Mesodermal cell (in vitro differentiated cells): Measurements from ENCODE around the gene ZZZ3.

ENCODE experiments used
- H3K27ac ChIP-seq: 2 replicates; pipeline ENCODE4 v1.7.0; 2013; ENCODE audit warnings: mild to moderate bottlenecking, low read depth, low read length, moderate library complexity; ENCODE audit not compliant: severe bottlenecking
- H3K36me3 ChIP-seq: 2 replicates; pipeline ENCODE4 v1.7.1; 2013; ENCODE audit warnings: mild to moderate bottlenecking, low read length, moderate library complexity; ENCODE audit not compliant: control insufficient read depth, insufficient read depth
- H3K4me1 ChIP-seq: one replicate; pipeline ENCODE4 v1.7.1; 2013; ENCODE audit warnings: mild to moderate bottlenecking, low read length; ENCODE audit not compliant: insufficient read depth, control insufficient read depth, poor library complexity, severe bottlenecking
- H3K4me3 ChIP-seq: 2 replicates; pipeline ENCODE4 v1.7.0; 2013; ENCODE audit warnings: low read length, control low read depth, mild to moderate bottlenecking; ENCODE audit not compliant: insufficient read depth, poor library complexity, severe bottlenecking; ENCODE audit errors: extremely low read depth
- H3K9me3 ChIP-seq: 2 replicates; pipeline ENCODE4 v1.7.1; 2013; ENCODE audit warnings: mild to moderate bottlenecking, low read length, moderate library complexity; ENCODE audit not compliant: control insufficient read depth
- WGBS, 2 experiments: methylation state at CpG; one replicate each; pipeline ENCODE4 v1.1.5; 2013; ENCODE audit warnings: missing lambda C conversion rate in 2 of 2; ENCODE audit not compliant: insufficient coverage in 2 of 2; 5-methylcytosine and 5-hydroxymethylcytosine counted together

ZZZ3 gene

DNA sequence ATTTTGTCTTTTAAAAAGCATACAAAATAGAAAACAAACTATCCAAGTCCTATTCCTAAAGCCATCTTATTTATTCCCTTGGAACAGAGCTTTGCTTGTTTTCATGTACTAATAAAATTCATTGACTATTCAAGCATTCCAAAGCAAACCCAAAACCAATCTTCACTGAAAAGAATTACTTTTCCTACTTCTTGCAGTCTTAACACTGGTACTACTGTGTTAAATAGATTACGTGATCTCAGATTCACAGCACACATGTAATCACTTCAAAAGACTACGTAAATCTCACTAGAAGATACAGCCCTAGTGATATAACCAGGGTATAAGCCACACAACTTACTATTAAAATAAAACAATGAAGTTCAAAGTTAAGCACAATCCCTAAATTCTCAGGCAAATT lies 39.0 kb downstream of the ZZZ3 start:
- Histone ChIP-seq H3K4me3 (no peak overlapping the region), H3K27ac (no peak overlapping the region), H3K36me3 (peaks cover 29% of the 10 kb centered on the region), H3K9me3 (no peaks in the 10 kb centered on the region), H3K4me1 (peaks cover 4% of the 10 kb centered on the region)
- WGBS, 2 experiments, result 100% methylated on average over 2 of the region's 2 CpGs

DNA sequence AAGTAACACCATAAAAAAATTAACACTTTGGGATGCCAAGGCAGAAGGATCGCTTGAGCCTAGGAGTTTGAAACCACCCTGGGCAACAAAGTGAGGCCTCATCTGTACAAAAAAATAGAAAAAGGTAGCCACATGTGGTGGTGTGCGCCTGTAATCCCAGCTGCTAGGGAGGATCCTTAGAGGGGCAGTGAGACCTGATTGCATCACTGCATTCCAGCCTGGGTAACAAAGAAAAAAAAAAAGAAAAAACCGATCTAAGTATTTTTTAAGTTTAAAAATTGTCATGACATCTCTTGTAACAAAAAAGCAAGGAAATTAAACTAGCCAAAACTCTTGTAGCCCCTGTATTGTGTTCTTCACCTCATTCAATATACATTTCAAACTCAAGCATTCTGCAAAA lies 39.5 kb downstream of the ZZZ3 start:
- no peaks in the 10 kb centered on the region for H3K9me3 ChIP-seq
- H3K27ac ChIP-seq, result no peak overlapping the region
- no peak overlapping the region for H3K4me3 ChIP-seq
- WGBS, 2 experiments, result 84 to 91% methylated on average over 2 of the region's 3 CpGs
- H3K4me1 ChIP-seq, result peaks cover 4% of the 10 kb centered on the region
- peaks cover 29% of the 10 kb centered on the region for H3K36me3 ChIP-seq

DNA sequence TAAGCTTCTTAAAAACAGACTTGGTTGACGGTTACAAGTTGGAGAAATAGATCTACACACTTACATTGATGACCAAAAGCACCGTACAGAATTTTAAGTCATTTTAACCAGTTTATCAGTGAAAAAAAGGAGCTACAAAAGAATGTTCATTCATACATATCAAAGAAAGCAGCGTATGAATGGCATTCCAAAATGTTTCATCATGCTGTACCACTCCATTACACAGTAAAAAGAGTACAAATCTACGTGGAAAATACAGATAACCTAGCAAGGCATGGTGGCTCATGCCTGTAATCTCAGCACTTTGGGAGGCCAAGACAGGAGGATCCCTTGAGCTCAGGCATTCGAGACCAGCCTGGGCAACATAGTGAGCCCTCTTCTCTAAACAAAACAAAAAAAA lies 40.3 kb downstream of the ZZZ3 start:
- 83 to 94% methylated on average over 1 to 2 of the region's 5 CpGs for WGBS, 2 experiments
- no peaks in the 10 kb centered on the region for H3K9me3 ChIP-seq
- H3K4me1 ChIP-seq, result peaks cover 4% of the 10 kb centered on the region
- no peak overlapping the region for H3K4me3 ChIP-seq
- H3K36me3 ChIP-seq, result peaks cover 25% of the 10 kb centered on the region
- H3K27ac ChIP-seq, result no peak overlapping the region

DNA sequence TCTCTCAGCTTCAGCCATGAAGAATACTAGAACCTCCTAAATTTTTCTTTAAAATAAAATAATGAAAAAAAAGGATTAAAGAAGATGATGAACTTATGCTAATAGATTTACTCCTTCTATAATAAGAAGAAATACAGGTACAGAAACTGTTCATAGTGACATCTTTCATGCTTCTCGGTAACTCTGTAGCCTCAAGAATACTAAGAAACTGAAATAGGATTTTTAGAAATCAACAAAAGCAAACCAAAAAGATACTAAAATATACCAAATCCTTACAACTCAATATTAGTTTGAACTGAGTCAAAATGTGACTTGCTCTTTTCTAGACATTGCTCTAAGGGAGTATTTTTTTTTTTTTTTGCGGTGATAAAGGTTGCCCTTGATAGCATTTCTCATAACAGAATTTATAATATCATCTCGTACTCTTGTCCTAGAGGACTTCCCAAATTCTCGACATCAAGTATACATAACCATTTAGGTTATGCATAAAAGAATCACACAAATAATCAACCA lies 42.8 kb downstream of the ZZZ3 start:
- Histone ChIP-seq H3K4me3 (no peak overlapping the region), H3K36me3 (peaks cover 27% of the 10 kb centered on the region), H3K4me1 (peaks cover 4% of the 10 kb centered on the region), H3K27ac (no peak overlapping the region), H3K9me3 (no peaks in the 10 kb centered on the region)
- WGBS, 2 experiments, result 92% methylated on average over 2 of the region's 4 CpGs; no CpG with 5 or more reads in 1 of the 2 experiments

DNA sequence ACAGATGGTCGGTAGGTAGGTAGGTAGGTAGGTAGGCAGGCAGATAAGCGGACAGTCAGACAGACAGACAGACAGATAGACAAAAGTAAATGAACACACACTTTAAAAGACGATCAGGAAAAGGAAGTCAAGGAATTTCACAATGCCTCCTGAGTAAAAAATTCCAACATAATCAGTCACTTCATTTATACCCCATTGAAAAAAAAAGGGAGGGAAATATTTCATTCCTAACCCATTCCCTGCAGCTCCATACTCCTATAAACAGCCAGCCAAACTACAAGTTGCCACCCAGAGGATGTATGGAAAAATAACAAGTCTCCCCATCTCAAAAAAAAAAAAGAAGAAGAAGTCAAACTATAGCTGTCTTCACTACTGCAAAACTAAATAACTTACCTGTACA lies 43.4 kb downstream of the ZZZ3 start:
- peaks cover 22% of the 10 kb centered on the region for H3K36me3 ChIP-seq
- no CpG with 5 or more reads among the region's 3 CpGs for WGBS, 2 experiments
- H3K4me3 ChIP-seq, result no peak overlapping the region
- H3K9me3 ChIP-seq, result no peaks in the 10 kb centered on the region
- no peak overlapping the region for H3K27ac ChIP-seq
- peaks cover 4% of the 10 kb centered on the region for H3K4me1 ChIP-seq

DNA sequence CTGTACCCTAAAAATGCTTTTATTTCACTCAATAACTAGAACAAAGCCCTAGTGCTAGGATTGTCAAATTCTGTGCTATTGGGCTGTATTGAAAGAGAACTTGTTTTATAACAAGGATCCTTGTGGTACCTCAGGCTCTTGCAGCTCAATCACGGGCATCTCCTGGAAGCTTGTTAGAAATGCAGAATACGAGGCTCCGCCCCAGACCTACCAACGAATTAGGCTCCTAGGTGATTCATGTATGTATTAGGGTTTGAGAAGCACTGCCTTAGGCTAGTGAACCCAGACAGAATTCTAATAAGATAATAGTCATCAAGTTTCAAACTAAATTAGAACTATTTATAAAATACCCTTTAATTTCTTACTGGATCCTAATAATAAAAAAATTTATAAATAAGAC lies 45.6 kb downstream of the ZZZ3 start:
- H3K36me3 ChIP-seq, result peaks cover 33% of the 10 kb centered on the region
- H3K27ac ChIP-seq, result no peak overlapping the region
- H3K9me3 ChIP-seq, result no peaks in the 10 kb centered on the region
- H3K4me1 ChIP-seq, result peaks cover 4% of the 10 kb centered on the region
- 88% methylated on average over 1 of the region's 4 CpGs; no CpG with 5 or more reads in 1 of the 2 experiments for WGBS, 2 experiments
- H3K4me3 ChIP-seq, result no peak overlapping the region
